ENCODE data around the gene ARMS2. TPM values are rescaled to one million over a fixed set of nuclear protein-coding genes. Genes with fewer than 3 reads are reported as not detected.
A peak's percentile ranks its signal among the peaks of the same experiment; 100 is the strongest.

Gene ARMS2
- total and polyA plus RNA-seq, 9 donors = not detected

DNA sequence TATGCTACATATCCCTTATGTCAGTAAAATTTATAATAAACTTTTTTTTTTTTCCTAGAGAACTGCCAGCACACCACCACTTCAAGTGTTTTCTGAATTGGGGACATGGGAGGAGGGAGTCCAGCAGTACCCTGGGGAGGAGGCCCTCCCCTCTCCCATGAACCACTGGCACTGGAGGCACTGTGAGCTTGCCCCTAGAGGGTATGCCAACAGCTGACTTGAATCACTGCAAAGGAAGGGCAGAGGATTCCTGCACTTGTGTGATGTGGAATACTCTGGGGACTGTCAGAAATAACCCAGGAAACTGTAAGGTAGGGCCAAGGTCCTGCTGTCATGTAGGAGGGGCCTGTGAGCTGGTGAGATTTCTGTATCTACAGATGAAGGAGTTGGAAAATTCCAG lies 8.5 kb upstream of the ARMS2 start:
- no peak for DNase-seq
- Histone ChIP-seq H3K27ac (no peak overlapping the region), H3K9me3 (no peaks in the 10 kb centered on the region), H3K4me3 (no peak overlapping the region), H3K4me1 (ENCODE audit: insufficient read depth) (peaks cover 4% of the 10 kb centered on the region), H3K27me3 (no peaks in the 10 kb centered on the region), H3K36me3 (no peaks in the 10 kb centered on the region)
- TF ChIP-seq POLR2A (IDR thresholded peaks at IDR 0.05) (no peak), EP300 (IDR thresholded peaks at IDR 0.05) (no peak)
- TF ChIP-seq, protein P1, sequence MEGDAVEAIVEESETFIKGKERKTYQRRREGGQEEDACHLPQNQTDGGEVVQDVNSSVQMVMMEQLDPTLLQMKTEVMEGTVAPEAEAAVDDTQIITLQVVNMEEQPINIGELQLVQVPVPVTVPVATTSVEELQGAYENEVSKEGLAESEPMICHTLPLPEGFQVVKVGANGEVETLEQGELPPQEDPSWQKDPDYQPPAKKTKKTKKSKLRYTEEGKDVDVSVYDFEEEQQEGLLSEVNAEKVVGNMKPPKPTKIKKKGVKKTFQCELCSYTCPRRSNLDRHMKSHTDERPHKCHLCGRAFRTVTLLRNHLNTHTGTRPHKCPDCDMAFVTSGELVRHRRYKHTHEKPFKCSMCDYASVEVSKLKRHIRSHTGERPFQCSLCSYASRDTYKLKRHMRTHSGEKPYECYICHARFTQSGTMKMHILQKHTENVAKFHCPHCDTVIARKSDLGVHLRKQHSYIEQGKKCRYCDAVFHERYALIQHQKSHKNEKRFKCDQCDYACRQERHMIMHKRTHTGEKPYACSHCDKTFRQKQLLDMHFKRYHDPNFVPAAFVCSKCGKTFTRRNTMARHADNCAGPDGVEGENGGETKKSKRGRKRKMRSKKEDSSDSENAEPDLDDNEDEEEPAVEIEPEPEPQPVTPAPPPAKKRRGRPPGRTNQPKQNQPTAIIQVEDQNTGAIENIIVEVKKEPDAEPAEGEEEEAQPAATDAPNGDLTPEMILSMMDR (IDR thresholded peaks at IDR 0.05) = no peak
- intact Hi-C loops (cut with DNase I) = no loop called here

- H3K4me1 ChIP-seq (ENCODE audit: insufficient read depth) = peaks cover 4% of the 10 kb centered on the region
- WGBS, 3 donors = 65 to 76% (median 72%) methylated on average over 2 of the region's 2 CpGs
- no peaks in the 10 kb centered on the region for H3K27me3 ChIP-seq
- no peaks in the 10 kb centered on the region for H3K36me3 ChIP-seq
- H3K4me3 ChIP-seq = no peak overlapping the region
- intact Hi-C loops (cut with DNase I) = no loop called here
- TF ChIP-seq EP300 (IDR thresholded peaks at IDR 0.05) (no peak), POLR2A (IDR thresholded peaks at IDR 0.05) (no peak)
- TF ChIP-seq, protein P1 (IDR thresholded peaks at IDR 0.05) = no peak
- H3K9me3 ChIP-seq = no peaks in the 10 kb centered on the region
- DNase-seq = no peak
- H3K27ac ChIP-seq = no peak overlapping the region
These were observed 7.6 kb upstream of the ARMS2 start for GRCh38 chr10:122446668-122447423.

- WGBS, 3 donors = 60 to 85% (median 78%) methylated on average over 3 of the region's 3 CpGs
- H3K4me3 ChIP-seq = no peak overlapping the region
- intact Hi-C loops (cut with DNase I) = no loop called here
These were observed 5.9 kb upstream of the ARMS2 start for GRCh38 chr10:122448600-122448999.

GRCh38 chr10:122449153-122449552 lies 5.3 kb upstream of the ARMS2 start:
- H3K27me3 ChIP-seq = no peaks in the 10 kb centered on the region
- peaks cover 4% of the 10 kb centered on the region for H3K4me1 ChIP-seq (ENCODE audit: insufficient read depth)
- no peaks in the 10 kb centered on the region for H3K36me3 ChIP-seq
- no peak for DNase-seq
- 56 to 81% (median 65%) methylated on average over 4 of the region's 4 CpGs for WGBS, 3 donors
- H3K27ac ChIP-seq = no peak overlapping the region
- TF ChIP-seq, protein P1 (IDR thresholded peaks at IDR 0.05) = no peak
- no peak for TF ChIP-seq EP300 (IDR thresholded peaks at IDR 0.05)
- no peak for TF ChIP-seq POLR2A (IDR thresholded peaks at IDR 0.05)
- H3K4me3 ChIP-seq = no peak overlapping the region
- intact Hi-C loops (cut with DNase I) = no loop called here
- no peaks in the 10 kb centered on the region for H3K9me3 ChIP-seq

More at GRCh38 chr10:122448600-122448999, 5.9 kb upstream of the ARMS2 start:
- no peaks in the 10 kb centered on the region for H3K27me3 ChIP-seq
- H3K36me3 ChIP-seq = no peaks in the 10 kb centered on the region
- peaks cover 4% of the 10 kb centered on the region for H3K4me1 ChIP-seq (ENCODE audit: insufficient read depth)
- no peaks in the 10 kb centered on the region for H3K9me3 ChIP-seq
- H3K27ac ChIP-seq = peak overlapping the region in 1 of 2 donors; percentile 38
- TF ChIP-seq, protein P1 (IDR thresholded peaks at IDR 0.05) = no peak
- TF ChIP-seq EP300 (IDR thresholded peaks at IDR 0.05) = no peak
- no peak for TF ChIP-seq POLR2A (IDR thresholded peaks at IDR 0.05)
- DNase-seq = no peak

Measured in ovary (tissue), 9 donors.